ENCODE data around the gene METTL8.

GRCh38 chr2:171316755-171317337 lies 116.9 kb downstream of the METTL8 start:
- no peak for TF ChIP-seq CTCF (IDR thresholded peaks at IDR 0.05)
- no peak for TF ChIP-seq POLR2A (IDR thresholded peaks at IDR 0.05)
